BLaER1 treated with 17β-estradiol and CSF1 and Interleukin-3, amounts not matched to agents 10 nM and 100 nM (cell line): ENCODE measurements around the gene ALX3.

Experiments
- H3K27ac ChIP-seq, 11 experiments: shearing (Covaris generic); formaldehyde crosslinking; 2 replicates each; pipeline ENCODE4 v1.8.1; 2022
- H3K27me3 ChIP-seq, 11 experiments: shearing (Covaris generic); formaldehyde crosslinking; 2 replicates each; pipeline ENCODE4 v1.8.1; 2022
- H3K36me3 ChIP-seq, 11 experiments: shearing (Covaris generic); formaldehyde crosslinking; 2 replicates each; pipeline ENCODE4 v1.8.1; 2022
- H3K4me1 ChIP-seq, 10 experiments: shearing (Covaris generic); formaldehyde crosslinking; 2 replicates each; pipeline ENCODE4 v1.8.1; 2022
- H3K4me2 ChIP-seq, 11 experiments: shearing (Covaris generic); formaldehyde crosslinking; 2 replicates each; pipeline ENCODE4 v1.8.1; 2022
- H3K4me3 ChIP-seq, 10 experiments: shearing (Covaris generic); formaldehyde crosslinking; 2 replicates each; pipeline ENCODE4 v1.8.1; 2022
- H3K9ac ChIP-seq, 11 experiments: shearing (Covaris generic); formaldehyde crosslinking; 2 replicates each; pipeline ENCODE4 v1.8.1; 2022
- H3K9me3 ChIP-seq, 11 experiments: shearing (Covaris generic); formaldehyde crosslinking; replicated peaks in 1 of 11; 2 replicates each; pipeline ENCODE4 v1.8.1; 2022
- H4K20me1 ChIP-seq, 11 experiments: shearing (Covaris generic); formaldehyde crosslinking; 2 replicates each; pipeline ENCODE4 v1.8.1; 2022
- Cebpa-rat ChIP-seq, 11 experiments: shearing (Covaris generic); IDR thresholded peaks; 2 replicates each; pipeline ENCODE4 v1.8.1; 2022

The ALX3 gene

GRCh38 chr1:110017792-110018191 lies 52.7 kb downstream of the ALX3 start:
- H3K27ac ChIP-seq: no peak overlapping the region
- no peak overlapping the region for H3K4me3 ChIP-seq
- H3K4me1 ChIP-seq: peaks cover 1 to 6% (median 2%) of the 10 kb centered on the region in 10 experiments; a peak in 19 of 20 replicates
- H3K9ac ChIP-seq: no peak overlapping the region
- no peaks in the 10 kb centered on the region for H3K9me3 ChIP-seq
- no peak overlapping the region for H3K4me2 ChIP-seq
- H4K20me1 ChIP-seq: peaks cover 0 to 3% (median 0%) of the 10 kb centered on the region in 11 experiments; a peak in 1 of 22 replicates
- TF ChIP-seq Cebpa-rat (IDR thresholded peaks at IDR 0.05): peak in 2 of 11 experiments; percentile 28 to 56; a peak in 3 of 22 replicates
- peaks cover 99 to 100% (median 100%) of the 10 kb centered on the region in 11 experiments for H3K36me3 ChIP-seq
- no peaks in the 10 kb centered on the region for H3K27me3 ChIP-seq

GRCh38 chr1:110012100-110012780 lies 58.2 kb downstream of the ALX3 start:
- H3K27ac ChIP-seq: peak overlapping the region; percentile 27 to 83 (median 74); a peak in 21 of 22 replicates
- H3K36me3 ChIP-seq: peaks cover 75 to 95% (median 86%) of the 10 kb centered on the region in 11 experiments
- no peak for TF ChIP-seq Cebpa-rat (IDR thresholded peaks at IDR 0.05)

GRCh38 chr1:110011527-110012041 lies 58.9 kb downstream of the ALX3 start:
- no peaks in the 10 kb centered on the region for H3K9me3 ChIP-seq
- peaks cover 8 to 52% (median 19%) of the 10 kb centered on the region in 11 experiments; a peak in 19 of 22 replicates for H4K20me1 ChIP-seq
- H3K36me3 ChIP-seq: peaks cover 73 to 95% (median 84%) of the 10 kb centered on the region in 11 experiments
- no peaks in the 10 kb centered on the region for H3K27me3 ChIP-seq
- no peak for TF ChIP-seq Cebpa-rat (IDR thresholded peaks at IDR 0.05)
- H3K4me1 ChIP-seq: peaks cover 25 to 48% (median 28%) of the 10 kb centered on the region in 10 experiments
- no peak overlapping the region; a peak in 1 of 20 replicates for H3K4me3 ChIP-seq
- peak overlapping the region; percentile 48 to 69 (median 62); a peak in 19 of 22 replicates for H3K9ac ChIP-seq
- peak overlapping the region; percentile 52 to 84 (median 68) for H3K4me2 ChIP-seq
- peak overlapping the region; percentile 31 to 83 (median 74); a peak in 21 of 22 replicates for H3K27ac ChIP-seq

More at GRCh38 chr1:110012100-110012780, 58.2 kb downstream of the ALX3 start:
- H3K4me1 ChIP-seq: peaks cover 25 to 45% (median 28%) of the 10 kb centered on the region in 10 experiments
- H3K27me3 ChIP-seq: no peaks in the 10 kb centered on the region
- H3K9me3 ChIP-seq: no peaks in the 10 kb centered on the region
- peaks cover 1 to 45% (median 13%) of the 10 kb centered on the region in 11 experiments; a peak in 17 of 22 replicates for H4K20me1 ChIP-seq
- peak overlapping the region in 3 of 10 experiments; percentile 10 to 33 (median 21); a peak in 5 of 20 replicates for H3K4me3 ChIP-seq
- H3K9ac ChIP-seq: peak overlapping the region; percentile 48 to 69 (median 62); a peak in 20 of 22 replicates
- peak overlapping the region; percentile 52 to 84 (median 68) for H3K4me2 ChIP-seq
